Superior temporal gyrus (tissue), 1 donor: ENCODE measurements around the gene HRCT1.
"Not testable (repeated sequence)": the region's sequence is repeated elsewhere in the genome, so short reads cannot be mapped to it uniquely, and the experiment has no call there.

Experiments
- DNase-seq: peaks from one replicate; pipeline ENCODE4 v3.0.0-alpha.2; 2016; ENCODE audit errors: extremely low spot score

HRCT1 gene

DNA sequence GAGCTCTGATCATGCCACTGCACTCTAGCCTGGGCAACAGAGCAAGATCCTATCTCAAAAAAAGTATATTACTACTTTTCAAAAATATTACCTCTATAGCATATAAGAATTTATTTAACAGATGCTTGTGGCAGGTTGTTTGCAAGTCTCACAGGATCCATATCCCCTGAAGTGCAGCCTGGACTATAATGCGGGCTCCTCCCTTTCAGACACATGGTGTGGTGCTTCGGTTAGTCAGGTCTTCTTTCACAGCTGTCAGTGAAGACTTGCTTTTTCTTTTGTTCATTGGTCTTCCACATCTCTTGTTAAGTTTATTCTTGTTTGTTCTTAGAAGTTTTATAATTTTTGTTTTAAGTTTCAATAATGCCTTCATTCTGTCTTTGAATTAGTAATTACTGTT, 9.4 kb upstream of the HRCT1 start:
- no peak for DNase-seq

DNA sequence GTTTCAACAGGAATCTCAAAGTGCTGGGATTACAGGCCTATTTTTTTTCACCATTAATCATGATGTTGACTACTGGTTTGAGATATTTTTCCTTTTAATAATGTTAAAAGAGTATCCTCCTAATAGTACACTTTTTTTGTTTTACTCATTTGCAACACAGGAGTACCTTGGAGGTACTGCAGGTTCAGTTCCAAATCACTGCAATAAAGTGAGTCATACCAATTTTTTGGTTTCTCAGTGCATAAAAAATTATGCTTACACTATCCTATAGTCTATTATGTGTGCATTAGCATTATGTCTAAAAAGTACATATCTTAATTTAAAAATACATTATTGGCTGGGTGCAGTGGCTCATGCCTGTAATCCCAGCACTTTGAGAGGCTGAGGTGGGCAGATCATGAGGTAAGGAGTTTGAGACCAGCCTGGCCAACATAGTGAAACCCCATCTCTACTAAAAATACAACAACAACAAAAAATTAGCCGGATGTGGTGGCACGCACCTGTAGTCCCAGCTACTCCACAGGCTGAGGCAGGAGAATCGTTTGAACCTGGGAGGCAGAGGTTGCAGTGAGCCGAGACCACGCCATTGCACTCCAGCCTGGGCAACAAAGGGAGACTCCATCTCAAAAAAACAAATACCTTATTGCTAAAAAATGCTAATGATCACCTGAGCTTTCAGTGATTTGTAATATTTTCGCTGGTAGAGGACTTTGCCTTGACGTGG, 8.5 kb upstream of the HRCT1 start:
- not testable (repeated sequence) for DNase-seq

DNA sequence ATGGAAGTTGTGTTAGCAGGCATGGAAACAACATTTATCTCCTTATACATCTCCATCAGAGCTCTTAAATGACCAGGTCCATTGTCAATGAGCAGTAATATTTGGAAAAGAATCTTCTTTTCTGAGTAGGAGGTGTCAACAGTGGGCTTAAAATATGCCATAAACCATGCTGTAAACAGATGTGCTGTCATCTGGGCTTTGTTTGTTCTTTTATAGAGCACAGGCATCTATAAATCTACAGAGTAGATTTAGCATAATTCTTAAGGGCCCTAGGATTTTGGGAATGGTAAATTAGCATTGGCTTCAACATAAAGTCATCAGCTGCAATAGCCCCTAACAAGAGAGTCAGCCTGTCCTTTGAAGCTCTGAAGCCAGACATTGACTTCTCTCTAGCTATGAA, 7.7 kb upstream of the HRCT1 start:
- no peak for DNase-seq

DNA sequence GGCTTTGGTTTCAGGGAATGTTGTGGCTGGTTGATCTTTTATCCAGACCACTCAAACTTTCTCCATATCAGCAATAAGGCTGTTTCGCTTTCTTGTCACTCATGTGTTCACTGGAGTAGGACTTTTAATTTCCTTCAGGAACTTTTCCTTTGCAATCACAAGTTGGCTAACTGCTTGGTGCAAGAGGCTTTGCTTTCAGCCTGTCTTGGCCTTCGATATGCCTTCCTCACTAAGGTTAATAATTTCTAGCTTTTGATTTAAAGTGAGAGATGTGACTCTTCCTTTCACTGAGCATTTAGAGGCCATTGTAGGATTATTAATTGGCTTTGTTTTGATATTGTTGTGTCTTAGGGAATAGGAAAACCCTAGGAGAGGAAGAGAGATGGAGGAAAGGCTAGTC, 7.0 kb upstream of the HRCT1 start:
- DNase-seq = no peak

DNA sequence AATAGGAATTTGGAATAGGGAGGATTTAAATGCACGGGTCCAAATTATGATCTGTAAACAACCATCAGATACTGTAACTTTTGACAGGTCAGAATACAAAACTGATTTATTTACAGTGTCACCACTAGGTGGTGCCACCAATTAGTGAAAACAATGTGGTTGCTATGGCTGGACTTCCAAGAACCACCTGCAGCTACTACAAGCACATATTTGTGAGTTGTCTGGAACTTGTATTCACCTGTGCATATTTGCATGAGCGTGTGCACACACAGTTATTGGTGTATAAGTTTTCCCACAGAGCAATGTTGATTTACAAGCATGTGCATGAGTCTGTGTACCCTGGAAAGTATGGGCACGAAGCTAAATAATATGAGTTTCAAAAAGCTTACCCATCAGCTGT, 3.0 kb upstream of the HRCT1 start:
- DNase-seq = peak; percentile 80

DNA sequence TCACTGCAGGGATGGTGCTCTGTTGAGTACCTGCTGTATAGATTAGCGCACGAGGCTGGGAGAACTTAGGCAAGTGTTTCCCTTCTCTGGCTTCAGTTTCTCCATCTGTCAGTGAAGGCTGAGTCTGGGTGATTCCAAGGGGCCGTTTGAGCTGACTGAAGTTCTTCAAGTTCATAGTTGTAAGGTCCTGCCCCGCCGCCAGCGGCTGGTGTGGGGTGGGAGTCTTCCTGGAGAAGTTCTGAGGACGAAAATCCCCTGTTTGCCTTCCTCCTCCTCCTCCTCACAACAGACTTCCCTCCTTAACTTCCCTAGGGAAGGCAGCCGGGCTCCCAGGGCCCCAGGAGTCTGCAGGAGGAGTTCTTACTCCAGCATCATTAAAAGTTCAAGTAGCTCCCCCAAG, 1.7 kb upstream of the HRCT1 start:
- DNase-seq = no peak

DNA sequence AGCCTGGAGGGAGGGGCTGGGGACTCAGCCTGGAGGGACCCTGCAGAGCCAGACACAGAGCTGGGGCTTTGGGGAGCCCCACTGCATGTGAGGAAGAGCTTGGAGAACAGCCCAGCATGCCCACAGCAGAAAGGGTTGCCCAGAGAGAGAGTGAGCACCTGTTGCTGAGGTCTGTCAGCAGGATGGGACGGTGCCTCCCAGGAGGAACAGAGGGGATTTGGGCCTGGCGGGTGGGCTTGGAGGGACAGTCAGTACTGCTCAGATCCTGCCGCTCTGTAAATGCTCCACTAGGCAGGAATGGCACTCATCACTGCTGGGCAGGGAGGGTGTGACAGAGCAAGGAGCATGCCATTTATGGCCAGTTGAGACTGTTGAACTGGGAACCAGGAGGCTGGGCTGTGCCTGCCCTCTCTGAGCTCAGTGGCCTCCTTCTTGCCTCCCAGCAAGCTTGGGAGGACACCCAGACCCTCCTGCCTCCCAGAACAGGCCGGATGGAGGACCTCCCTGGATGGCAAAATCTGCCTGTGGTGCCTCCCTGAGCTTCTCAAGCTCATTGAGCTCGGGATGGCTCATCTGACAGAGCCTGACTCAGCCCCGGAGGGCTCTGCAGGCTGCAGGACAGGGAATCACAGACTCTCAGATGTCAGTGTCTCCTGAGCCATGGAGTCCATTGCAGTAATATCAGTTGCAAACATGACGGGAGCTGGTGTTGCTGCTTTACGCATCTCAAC, 786 bp upstream of the HRCT1 start:
- no peak for DNase-seq

DNA sequence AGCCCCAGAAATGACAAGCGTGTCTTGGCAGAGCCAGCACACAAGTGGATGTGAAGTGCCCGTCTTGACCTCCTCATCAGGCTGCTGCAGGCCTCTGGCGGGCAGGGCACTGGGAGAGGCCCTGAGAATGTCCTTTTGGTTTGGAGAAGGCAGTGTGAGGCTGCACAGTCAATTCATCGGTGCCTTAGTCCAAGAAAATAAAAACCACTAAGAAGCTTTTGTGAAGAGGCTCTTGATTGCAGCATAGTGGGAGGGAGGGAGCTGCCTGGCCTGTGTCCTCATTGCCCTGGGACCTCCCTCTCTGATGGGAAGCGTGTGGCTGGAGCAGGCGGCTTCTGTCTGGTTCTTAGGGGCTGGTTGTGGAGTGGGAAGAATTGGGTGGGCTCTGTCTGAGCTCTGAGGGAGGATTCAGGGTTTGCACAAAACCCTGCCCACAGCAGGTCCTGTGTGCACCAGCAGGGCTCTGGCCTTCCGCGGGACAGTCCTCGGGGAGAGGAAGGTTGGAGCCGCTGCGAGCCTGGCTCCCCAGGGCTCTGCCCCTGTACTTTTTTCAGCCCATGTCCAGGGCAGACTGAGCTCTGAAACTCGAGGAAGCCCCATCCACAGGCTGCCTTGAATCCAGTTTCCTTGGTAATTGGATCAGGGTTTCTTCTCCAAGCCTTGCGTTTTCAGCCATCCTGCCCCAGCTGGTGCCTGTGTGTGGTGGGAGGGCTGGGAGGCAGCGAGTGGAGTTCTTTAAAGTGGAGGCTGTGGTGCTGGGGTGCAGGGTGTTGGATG, 1.1 kb downstream of the HRCT1 start:
- DNase-seq = no peak

DNA sequence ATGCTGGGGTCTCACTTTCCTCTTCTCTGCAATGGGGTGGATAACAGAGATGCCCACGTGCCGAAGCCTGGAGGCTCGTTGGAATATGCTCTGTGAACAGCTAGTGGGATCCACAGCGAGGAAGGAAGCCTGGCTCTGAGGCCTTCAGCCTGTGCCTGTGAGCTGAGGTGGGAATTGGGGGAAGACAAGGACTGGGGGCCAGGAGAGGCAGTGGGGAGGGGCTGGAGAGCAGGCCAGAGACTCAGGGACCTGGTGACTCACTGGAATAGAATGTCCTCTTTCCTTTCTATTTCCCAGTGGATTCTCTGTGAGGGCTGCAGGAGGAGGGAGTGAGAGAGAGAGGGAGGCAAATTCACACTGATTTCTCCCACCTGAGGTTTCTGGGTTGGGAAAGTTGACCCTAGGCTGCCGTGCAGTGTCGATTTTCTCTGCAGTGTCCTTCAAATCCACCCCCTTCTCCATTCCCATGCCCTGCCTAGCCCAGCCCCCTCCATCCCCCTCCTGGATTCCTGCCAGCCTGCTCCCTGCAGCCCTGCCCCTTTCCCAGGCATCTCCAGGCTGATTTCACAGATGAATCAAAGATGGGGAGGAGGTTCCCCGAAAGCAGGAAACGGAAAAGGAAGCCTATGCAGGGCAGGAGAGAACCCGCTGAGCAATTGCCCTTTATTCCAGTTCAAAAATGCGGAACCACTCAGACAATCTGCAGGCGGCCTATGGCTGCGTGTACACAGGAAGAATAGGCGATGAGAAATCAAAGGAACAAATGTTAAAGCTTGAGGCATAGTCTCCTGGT, 1.9 kb downstream of the HRCT1 start:
- DNase-seq = no peak

DNA sequence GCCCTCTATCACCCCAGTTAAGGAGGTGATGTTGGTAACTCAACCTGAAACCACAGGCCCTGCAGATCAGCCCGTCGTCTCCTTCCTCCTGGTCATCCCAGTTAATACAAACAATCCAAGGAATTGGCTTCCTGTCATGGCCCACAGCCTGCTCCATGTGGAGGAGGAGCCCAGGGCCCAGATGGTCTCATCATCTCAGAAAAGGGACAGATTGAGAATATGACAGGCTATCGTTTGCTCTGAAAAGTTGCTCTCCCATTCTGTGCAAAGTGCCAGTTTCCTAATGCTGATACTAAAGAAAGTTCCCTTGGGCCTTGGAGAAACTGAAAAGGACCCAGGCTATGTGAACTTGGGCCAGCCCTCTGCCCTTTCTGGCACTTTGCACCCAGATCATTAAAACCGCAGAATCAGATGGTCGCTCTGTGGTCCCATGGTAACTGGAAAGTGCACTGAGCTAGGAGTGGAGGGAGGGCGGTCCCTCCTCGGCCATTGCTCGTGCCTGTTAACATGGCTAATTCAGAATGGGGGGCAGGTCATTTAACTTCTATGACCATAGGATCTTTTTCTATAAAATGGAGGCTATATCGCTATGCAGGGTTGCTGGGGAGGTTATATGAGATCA, 2.6 kb downstream of the HRCT1 start:
- no peak for DNase-seq

DNA sequence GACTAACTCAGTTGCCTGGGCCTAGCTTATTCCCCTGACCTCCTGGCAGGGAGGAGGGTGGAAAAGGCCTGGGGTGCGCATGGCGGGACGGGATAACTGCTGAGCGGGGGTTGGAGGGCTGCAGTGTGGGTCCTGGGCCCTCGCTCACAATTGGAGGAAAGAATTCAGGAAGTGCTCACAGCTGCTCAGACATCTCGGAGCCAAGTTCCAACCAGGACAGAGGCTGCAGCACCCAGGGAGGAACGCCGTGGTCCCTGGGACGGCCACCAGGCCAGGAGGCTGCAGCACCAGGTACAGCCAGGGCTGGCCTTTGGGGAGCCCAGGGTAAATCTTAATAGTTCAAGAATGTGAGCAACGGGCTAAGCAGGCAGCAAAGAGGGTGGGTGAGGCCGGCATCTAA, 3.3 kb downstream of the HRCT1 start, which contains the start of gene SPAAR:
Gene SPAAR (plus strand): TSS at position 217 of the 400 bp plus-strand sequence. CDS start 974 bp downstream, outside the sequence.
- no peak for DNase-seq

DNA sequence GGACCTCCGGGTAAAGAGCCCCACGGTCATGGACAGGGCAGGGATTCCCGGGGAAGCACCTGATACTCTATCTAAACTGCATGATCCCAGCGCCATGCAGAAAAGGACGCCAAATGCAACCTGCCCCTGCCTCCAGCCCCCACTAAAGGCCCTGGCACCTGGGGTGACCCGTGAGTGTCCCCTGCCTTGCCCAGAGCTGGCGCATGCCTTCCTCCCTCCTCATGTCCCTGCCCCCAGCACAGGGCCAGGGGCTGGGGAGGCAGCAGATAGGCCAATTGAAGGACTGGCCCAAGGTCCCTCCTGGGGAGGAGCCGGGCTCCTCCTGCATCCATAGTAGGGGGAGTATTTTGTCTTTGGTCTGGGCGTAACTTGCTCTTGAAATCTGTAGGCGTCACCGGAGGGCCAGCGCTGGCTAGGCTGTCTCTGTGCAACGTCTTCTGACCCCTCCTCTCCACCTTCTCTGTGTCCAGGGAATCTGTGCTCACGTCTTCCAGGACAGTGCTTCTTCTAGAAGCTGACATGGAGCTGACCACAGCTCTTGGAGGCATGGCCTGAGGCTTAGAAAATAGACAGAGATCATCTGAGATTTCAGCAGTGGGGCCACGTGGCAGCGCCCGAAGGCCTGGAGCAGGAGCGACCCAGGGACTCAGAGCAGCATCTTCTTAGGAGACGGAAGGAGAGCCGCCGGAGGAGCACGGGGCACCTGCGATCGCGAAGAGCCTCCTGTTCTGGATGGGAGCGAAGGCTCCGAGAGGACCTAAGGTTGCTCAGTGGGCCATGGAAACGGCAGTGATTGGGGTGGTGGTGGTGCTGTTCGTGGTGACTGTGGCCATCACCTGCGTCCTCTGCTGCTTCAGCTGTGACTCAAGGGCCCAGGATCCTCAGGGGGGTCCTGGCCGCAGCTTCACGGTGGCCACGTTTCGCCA, 3.9 kb downstream of the HRCT1 start:
- no peak for DNase-seq

DNA sequence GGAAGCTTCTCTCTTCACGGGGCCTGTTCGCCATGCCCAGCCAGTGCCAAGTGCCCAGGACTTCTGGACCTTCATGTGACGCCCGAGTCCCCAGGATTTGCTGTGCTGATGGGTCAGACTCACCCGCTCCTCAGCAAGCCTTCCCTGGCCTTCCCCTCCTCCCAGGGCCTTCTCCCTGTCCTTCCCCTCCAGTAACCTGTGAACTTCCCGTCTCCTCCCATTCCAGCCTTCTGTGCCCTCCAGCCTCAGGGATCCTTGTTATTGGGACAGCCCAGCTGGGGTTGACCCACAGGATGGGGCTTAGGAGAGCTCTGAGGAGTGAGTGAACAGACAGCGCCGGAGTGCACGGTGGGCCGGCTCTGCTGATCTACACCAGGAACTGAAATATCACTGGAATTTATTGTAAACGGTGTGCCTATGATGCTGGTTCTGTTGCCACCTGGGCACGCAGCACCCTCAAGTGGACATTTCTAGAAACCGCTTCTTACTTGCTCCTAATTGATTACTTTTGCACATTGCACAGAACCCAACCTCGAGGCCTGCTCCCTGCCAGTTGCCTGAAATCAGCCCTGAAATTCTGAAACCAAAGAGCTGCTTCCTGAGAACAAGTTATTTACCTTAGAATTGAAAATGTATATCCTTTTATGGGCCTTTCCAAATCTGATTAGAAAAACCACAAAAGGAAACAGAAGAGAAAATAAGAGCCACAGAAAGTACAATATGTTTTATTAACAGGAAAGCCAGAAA, 4.8 kb downstream of the HRCT1 start:
- no peak for DNase-seq

DNA sequence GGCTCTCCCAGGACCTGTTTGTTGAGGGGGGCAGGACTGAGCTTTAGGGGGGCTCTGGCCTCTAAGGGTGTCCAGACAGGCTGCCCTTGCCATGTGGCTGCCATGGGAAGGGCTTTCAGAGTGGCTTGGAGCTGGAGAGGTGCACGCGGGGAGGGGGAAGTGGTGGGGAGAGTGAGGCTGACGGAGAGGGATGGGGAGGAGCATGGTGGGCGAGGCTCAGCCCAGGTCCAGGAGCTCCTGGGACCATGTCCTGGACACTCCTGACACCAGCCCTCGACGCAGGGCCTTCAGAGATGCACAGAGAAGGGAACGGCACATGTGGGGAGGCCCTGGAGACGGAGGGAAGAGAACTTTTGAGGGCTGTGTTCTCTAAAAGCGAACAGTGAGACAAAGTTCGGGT, 5.7 kb downstream of the HRCT1 start:
- no peak for DNase-seq

DNA sequence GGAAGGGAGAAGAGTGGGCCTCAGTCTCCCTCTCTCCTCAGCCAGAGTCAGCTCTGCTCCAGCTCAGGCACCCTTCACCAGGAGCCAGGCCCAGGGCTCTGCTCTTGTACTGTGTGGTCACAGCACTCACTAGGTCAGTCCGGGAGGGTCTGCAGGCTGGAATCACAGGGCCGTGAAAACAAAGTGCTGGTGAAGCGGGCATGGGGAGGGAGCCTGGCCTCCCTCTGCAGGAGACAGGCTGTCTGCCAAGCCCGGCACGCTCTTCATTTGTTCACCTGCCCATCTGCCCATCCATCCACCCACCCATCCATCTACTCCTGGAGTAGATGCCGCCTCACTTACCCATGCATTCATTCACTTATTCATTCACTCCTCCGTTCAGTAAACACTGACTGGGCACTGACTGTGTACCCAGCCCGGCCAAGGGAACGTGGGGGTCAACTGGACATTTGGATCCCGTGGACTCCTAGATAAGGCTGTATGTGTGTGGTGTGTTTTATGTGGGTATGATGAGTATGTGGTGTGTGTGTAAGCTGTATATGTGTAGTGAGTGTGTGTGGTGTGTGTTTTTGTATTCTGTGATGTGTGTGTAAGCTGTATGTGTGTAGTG, 6.9 kb downstream of the HRCT1 start:
- DNase-seq = no peak

DNA sequence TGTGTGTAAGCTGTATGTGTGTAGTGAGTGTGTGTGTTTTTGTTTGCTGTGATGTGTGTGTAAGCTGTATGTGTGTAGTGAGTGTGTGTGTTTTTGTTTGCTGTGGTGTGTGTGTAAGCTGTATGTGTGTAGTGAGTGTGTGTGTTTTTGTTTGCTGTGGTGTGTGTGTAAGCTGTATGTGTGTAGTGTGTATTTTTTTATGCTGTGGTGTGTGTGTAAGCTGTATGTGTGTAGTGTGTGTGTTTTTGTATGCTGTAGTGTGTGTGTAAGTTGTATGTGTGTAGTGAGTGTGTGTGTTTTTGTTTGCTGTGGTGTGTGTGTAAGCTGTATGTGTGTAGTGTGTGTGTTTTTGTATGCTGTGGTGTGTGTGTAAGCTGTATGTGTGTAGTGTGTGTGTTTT, 7.4 kb downstream of the HRCT1 start:
- not testable (repeated sequence) for DNase-seq

DNA sequence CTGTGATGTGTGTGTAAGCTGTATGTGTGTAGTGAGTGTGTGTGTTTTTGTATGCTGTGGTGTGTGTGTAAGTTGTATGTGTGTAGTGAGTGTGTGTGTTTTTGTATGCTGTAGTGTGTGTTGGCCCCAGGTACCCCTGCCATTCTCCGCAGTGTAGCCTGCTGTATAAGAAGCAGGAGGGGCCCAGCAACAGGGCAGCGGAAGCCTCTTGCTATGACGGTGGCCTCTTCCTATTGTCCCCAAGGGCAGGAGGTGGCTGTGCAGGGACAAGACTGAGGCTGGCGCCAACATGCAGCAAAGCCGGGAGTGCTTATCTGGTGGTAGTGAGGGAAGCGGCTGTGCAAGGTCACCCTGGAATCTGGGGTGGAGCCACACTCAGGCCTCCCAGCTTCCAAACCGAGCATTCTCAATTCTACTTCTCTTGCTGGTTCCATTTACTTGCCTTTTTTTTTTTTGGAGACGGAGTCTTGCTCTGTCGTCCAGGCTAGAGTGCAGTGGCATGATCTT, 8.4 kb downstream of the HRCT1 start:
- DNase-seq = no peak

DNA sequence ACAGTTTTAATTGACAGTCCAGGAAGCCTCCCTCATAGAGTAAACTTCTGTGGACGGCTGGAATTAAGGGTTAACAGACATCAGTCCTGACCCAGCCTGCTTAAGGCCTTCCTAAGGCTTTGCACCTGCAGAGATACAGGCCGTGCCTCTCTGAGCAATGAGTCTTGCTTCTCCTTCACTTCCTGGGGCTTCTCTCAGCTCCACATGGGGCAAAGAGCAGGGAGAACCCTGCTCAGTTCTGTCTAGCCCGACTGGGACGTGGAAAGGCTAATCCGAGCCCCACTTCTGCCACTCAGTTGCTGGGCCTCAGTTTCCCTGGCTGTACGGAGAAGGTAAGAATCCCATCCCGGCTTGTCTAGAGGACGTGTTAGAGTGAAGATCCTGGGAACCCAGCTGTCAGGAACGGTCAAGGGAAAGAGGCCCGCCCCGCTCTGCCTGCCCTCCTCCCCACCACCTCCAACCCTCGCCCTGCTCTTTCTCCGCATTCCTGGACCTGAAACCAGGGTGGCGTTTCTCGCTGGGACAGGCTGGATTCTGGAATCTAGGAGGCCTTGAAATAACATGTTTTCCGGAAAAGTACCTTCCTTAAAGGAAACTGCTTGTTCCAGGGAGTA, 9.8 kb downstream of the HRCT1 start:
- DNase-seq = no peak
